HTERT RPE-1 (cell line): ENCODE data around the gene EGLN1.

ENCODE experiments used
- in situ Hi-C: fragments of 300-500 bp; cut with MboI; formaldehyde crosslinking; loops from 4 replicates; pipeline ENCODE4 v1.14.3; 2020; ENCODE audit warnings: low sequenced_read_pairs

The EGLN1 gene

DNA sequence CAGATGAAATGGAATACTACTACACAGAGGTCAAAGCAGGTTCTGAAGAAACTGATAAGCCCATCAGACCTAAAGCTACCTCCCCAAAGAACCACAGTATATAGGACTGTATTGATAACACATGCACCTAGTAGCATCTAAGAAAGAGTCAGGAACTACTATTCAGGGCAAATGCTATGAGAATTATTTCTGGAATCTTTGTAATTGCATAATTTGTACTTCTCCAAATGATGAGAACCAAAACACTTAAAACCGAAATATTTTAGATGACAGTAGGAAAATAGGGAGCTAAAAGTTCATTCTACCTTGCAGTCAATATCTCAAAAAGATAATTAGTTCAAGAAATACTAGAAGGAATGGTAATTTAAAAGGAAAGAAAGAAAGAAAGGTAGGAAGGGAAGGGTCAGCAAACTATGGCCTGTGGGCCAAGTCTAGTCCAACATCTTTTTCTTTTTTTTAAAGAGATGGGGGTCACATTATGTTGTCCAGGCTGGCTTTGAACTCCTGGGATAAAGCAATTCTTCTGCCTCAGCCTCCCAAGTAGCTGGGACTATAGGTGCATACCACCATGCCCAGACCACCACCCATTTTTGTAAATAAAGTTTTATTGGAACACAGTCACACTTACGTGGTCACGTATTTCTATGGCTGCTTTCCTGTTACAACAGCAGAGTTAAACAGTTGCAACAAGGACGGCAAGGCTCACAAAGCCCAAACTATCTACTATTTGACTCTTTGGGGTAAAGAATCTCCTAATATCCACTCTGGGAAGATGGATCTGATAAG lies 24.0 kb downstream of the EGLN1 start:
- in situ Hi-C loops: no loop called here

DNA sequence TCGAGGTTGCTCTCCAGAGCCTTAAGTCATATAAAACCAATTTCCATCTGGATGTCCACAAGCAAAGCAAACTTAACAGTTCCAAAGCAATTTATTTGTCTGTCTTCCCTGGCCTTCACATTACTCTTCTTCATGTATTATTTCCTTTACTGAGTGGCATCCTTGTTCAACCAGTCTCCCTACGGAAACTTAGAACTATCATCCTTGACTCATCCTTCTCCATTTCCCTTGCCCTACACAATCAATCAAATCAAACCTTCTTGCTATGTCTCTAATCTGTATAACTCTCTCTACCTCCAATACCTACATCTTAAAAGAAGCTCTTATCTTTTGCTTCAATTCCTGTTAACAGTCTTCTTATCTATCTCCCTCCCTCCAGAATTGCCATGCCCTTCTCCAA lies 25.4 kb downstream of the EGLN1 start:
- in situ Hi-C loops: no loop called here

DNA sequence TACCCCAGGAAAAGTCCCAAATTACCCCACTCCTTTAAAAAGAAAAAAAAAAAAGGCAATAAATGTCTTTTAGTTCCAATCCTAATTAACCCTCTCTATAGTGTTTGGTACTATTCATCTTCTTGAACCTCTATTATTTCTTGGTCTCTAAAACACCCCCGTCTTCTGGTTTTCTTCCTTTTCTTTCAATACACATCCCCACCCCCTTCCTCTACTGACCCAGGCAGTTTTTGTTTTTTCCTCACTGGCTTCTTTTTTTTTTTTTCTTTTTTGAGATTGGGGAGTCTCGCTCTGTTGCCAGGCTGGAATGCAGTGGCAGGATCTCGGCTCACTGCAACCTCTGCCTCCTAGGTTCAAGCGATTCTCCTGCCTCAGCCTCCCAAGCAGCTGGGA lies 26.1 kb downstream of the EGLN1 start:
- in situ Hi-C loops: no loop called here

DNA sequence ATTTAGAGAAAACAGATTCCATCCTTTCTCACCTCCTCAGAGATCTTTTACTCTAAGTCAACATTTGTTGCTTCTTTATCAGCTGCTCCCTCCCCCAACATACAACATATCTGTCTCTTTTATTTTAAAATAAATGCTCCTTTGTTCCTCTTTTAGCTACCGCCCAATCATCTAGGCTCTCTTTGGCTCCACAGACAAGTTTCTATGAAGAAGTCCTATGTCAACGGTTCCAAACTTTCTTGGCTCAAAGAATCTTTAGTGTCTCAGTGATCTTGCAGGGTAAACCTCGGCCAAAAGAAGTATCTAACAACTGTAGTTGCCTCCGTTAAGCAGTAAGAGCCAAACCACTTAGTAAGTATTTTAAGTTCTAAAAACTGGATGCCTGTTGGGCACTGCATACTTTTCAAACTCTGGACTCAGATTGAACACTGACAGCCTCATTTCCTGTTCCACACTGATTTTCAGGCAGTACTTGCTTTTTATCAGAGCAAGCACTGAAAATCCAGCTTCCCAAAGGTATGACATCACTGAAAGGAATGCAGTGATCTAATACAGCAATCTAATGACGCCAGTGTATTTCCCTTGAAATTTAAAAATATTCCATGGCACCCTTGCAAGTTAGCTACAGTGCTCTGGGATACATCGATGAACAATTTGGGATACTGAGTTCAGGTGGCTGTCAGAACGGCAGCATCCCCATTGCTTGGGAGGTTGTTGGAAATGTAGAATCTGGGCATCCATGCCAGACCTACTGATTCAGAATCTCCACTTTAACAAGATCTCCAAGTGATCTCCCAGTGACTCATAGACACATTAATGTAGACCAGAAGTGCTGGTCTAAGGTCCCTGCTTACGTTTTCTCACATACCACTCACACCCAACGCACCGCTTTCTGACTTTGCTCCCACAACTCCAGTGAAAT lies 26.8 kb downstream of the EGLN1 start:
- in situ Hi-C loops: no loop called here

DNA sequence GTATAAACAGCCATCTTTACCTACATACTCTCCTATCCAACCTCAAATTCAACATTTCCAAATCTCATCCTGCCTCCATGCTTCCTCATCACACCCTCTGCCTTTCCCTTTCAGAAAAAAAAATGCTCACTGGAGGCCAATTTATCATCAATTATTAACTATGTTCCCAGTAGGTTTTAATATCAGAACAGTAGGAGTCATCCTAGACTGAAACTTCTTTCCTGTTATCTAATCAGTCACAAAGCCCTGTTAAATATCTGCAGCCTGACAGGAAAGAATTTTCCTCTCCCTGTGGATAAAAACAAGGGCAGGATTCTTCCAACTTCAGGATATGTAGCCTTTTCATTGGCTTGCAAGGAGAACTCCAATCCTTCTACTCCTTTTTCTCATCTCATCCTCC lies 28.4 kb downstream of the EGLN1 start:
- in situ Hi-C loops: no loop called here

DNA sequence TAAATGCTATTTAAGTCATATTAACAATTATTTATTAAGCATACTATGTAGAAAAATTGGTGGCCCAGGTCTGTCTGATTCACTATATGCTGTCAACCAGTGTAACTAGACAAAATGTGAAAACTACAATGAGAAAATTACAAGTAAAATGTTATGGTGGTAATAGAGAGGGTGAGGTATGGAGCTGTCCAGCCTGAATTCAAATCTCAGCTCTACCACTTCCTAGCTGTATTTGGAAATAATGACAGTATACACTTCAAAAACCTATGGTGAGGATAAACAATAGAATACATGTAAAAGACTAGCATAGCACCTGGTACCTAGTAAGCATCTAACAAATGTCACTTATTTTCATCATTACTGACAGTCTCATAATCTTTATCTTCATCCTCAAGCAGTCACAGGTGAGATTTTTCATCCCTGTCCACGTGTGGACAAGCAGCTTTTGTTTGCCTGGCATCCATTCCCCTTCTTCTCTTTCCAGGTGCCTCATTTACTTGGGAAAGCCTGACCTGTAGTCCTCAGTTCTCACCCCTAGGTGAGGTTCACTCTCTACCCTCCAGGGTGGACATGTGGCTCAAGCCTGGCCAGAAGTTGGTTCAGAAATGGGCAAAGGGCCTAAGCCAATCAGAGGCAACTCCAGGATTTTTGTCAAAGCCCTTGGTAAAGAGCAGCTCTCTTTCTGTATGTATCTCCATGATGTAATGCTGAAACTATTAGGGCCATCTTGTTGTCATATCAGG lies 29.5 kb downstream of the EGLN1 start:
- in situ Hi-C loops: no loop called here

DNA sequence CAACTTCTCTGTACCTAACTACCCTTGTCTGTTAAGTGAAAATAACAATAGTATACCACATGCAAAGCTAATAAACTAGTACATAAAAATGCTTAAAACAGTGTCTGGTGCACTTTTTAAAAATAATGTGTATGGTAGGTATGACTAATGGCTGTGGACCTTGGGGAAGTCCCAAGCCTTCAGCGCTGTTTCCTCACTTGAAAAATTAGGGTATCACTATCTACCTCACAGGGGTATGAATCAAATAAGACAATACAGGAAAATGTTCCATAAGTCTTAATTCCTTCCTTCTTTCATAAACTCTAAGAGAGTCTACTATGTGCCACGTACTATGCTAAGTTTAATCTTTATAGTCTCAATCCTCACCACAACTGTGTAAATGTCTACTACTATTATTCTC lies 32.0 kb downstream of the EGLN1 start:
- in situ Hi-C loops: no loop called here

DNA sequence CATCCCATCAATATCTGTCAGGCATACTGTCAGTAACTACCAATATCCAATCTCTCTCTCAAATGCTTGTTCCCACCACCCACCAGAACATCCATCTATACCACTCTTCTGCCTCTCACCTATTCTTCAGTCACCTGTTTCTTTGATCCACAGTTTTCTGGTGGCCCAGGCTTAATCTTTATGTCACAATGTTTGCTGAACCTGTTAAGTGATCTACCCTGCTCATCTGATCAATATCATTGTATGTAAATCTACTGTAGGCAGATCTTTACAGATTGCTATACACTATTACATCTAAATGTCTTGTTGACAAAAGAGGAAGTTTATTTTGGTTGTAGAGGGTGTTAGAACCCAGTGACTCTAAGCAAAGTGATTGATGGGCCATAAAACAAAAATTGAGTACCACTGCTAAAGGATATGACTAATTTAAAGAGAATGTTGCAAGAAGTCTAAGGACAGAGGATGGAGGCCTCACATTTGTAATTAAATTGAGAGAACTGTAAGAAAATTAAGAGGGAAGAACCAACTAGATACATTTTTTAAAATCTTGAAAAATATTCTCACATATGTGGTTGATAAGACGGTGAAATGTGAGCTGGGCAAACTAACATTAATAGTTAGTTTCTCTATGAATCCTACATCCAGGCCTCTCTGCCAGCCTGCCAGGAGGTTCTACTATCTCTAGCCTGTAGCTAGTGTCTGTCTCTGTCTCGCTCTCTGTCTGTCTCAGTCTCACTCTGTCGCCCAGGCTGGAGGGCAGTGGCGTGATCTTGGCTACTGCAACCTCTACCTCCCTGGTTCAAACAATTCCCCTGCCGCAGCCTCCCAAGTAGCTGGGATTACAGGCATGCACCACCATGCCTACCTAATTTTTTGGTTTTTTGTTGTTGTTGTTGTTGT lies 34.1 kb downstream of the EGLN1 start:
- in situ Hi-C loops: no loop called here

DNA sequence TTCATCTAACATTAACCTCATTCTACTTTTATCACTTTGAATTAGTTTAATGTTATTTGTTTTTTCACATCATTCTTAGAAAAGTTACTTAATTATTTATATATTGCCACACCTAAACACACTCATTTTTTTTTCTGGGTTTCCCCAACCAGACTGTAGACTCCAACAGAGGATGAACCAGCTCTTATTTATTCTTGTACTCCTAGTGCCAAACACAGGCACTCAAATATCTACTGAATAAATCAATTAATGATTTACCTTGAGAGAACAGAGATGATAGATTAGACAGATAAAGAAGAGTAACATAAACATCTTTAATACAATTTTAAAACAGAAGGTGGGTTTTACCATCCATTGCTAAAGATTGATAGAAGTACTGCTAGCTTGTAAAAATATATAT lies 35.6 kb downstream of the EGLN1 start:
- in situ Hi-C loops: no loop called here

DNA sequence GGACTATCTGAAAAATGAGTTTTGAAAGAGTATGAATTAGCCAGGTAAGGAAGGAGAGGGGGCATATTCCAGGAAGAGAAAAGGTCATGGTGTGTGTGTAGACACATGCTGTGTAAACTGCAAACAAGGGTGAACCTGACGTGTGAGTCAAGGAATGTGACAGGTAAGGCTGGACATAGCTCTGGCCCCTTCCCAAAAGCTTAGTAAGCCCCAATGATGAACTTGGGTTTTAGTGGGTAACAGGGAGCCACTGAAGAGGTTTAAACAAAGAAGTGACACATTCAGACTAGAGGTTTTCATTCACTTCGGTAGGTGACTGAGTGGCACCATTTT lies 36.7 kb downstream of the EGLN1 start:
- in situ Hi-C loops: no loop called here

DNA sequence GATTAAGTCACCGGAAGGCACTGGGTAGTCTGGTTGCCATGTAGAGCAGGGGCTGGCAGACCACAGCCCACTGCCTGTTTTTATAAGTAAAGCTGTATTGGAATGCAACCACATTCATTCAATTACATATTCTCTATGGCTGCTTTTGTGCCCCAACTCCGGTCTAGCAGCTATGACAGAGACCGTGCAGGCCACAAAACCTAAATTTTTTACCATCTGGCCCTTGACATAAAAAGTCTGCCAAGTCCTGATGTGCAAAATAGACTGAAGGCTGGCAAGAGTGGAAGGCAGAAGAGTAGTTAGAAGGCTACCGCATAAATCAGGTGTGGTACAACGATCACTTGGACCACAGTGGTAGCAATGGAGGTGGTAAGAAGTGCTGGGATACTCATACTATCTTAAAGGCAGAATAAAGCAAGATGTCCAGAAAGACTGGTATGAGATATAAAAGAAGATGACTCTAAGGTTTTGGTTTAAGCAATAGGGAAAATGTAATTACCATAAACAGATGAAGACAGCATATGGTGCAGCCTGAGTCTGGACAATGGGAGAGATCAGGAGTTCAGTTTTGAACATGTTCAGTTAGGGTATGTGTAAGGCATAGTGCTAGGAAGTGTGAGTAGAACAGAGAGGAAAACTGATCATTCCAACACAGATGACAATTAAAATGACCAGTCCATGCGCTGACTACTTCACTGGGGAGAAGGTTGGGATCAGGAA lies 37.2 kb downstream of the EGLN1 start:
- in situ Hi-C loops: no loop called here

DNA sequence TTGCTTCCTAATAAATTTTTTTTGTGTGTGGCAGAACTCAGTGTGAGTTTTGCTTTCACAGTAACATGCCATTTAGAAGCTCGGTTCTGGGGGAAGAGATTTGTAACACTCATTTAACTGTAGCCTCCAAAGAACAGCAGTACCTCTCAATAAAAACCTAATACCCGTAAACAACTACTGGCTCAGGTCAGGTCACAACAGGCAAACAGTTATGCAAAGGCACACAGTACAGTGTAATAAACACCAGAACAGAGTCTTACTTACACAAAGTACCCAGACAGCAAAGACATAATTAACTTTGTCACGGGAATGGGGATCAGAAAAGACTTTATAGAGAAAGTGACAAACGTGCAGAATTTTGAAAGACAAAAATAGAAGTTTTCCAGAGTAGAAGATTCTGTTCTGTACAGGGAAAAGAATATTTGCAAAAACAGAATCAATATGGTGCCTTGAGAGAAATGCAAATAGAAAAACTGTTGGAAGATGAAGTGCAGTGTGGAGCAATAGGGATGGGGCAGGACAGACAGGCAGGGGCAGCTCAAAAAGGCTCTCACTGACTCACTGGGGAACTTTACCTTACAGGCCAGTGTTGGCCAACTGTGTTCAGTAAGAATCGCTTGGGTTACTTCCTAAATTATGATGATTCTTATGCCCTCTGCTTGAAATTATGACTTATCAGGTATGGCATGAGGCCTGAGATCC lies 38.8 kb downstream of the EGLN1 start:
- in situ Hi-C loops: no loop called here

DNA sequence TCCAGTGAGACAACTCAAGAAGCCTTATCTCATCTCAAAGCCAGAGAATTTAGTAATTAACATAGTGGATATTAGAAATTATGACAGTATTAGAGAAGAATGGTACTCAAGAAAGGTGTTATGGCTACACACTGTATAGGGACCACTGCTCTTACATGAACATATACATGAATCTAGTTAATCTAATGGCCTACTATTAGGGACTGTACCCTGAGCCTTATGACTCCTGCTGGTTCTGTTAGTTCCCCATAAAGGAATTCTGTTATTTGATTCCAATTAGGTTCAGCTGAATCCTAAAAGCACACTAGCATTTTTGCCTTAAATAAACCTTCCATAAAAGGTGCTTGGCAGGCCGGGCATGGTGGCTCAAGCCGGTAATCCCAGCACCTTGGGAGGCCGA lies 39.7 kb downstream of the EGLN1 start:
- in situ Hi-C loops: no loop called here

DNA sequence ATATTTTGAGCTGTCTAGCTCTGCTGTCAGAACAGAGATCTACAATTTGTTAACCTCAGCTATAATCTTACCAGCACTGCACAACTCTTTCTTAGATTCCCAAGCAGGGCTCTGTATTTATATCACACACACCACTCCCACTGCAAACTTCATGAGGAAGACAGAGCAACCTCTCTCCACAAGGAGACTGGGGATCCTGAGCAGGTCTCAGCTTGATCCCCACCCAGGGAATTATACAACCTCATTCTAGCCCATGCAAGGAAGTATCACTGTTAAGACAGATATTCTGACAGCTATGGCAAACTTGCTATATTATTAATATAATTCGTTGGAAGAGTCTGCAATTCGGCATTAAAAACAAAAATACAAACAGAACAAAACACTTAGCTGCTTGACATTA lies 40.4 kb downstream of the EGLN1 start:
- in situ Hi-C loops: no loop called here

DNA sequence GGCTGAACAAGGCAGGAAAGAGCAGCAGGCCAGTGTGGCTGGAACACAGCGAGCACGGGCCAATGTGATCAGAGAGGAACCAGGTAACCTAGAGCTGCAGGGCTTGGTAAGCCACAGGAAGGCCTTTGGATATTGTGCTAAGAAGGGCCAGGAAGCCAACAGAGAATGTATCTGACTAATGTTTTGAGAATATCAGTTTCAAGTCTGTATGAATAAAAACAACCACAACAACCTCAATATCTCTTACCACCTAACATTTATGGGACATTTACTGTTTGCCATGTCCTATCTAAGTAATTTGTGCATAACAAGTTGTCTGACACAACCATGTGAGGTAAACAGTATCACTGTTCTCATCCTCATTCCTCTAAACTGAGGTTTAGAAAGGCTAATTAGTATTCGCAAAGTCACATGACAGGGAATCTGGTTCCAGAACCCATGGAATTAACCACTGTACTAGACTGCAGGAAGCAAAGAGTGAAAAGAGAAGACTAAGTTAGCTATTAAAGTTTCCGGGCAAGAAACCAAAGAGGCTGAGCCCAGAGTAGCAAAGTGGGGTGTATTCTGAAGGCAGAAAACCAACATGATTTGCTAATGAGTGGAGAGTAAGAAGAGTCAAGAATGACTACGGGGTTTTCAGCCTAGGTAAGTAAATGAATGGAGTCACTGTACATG lies 45.1 kb downstream of the EGLN1 start:
- in situ Hi-C loops: no loop called here

DNA sequence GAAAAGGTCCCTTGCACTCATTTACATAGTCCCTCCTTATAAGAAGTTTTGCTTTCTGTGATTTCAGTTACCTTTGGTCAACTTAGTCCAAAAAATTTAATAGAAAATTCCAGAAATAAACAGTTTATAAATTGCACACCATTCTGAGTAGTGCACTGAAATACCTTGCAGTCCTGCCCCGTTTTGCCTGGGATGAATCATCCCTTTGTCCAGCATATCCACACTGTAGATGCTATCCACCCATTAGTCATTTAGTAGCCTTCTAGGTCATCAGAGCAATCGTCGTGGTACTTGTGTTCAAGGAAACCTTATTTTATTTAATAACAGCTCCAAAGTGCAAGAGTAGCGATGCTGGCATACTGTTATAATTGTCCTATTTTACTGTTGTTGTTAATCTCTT lies 46.0 kb downstream of the EGLN1 start:
- in situ Hi-C loops: no loop called here

DNA sequence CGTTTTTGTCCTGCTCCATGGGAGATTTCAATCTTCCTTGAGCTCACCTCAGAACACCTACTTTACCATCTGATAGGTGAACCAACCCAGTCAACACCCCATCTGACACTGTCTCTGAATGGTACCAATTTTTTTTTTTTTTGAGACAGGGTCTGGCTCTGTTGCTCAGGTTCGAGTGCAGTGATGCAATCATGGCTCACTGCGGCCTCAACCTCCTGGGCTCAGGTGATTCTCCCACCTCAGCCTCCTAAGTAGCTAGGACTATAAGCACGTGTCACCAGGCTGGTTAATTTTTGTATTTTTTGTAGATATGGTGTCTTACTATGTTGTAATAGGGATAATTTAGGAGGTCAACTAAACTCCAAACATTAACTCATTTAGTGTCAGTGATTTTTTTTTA lies 47.7 kb downstream of the EGLN1 start:
- in situ Hi-C loops: no loop called here

DNA sequence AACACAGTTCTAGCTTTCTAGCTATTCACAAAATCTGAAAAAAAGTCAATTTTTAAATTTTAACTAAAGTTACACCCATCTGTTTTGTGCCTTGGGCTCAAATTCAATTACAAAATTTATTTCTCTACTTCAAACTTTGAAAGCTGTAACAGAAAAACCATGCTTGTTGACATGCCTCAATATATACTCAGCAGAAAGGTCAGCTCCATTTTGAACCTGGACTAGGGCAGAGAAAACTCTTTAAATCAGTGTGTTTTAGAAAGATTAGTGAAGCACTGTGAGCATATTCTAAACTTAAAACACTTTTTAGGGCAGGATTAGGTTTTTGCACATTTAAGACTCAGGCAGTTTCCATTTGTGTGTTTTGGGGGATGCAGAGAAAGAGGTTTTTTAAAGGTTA lies 49.6 kb downstream of the EGLN1 start:
- in situ Hi-C loops: no loop called here

DNA sequence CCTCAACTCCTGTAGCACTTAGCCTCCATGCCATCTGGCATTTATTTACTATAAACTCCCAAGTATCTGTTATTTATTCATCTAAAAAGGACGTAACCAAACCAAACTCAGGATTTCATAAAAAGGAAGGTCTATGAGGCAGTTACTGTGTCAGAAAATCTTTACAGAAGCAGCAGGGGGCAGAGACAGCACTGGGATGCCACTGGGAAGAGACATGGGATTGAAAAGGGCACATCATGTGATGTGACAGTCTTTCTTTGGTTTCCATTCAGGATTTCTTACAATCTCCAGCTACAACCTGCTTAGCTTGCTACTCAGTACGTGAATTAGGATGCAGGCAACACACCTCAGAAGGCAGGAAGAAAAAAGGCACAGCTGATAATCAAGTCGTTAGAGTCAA lies 52.8 kb downstream of the EGLN1 start:
- in situ Hi-C loops: no loop called here
